Measurements from ENCODE around the gene CALM3. TPM values are rescaled to one million over a fixed set of nuclear protein-coding genes. Genes with fewer than 3 reads are reported as not detected.
A peak's percentile ranks its signal among the peaks of the same experiment; 100 is the strongest.

Gene CALM3
- total and polyA plus RNA-seq, 2 of the 13 experiments (the other 11 are each of a cell fraction or from before 2014, with no cell fraction given) = 239 to 258 TPM

- TF ChIP-seq CSRNP1 (CRISPR knock-in tag; IDR thresholded peaks at IDR 0.05) = 0 out of 2 replicates have a peak, but pooled peaks have one; percentile 35
- TF ChIP-seq NFIC (IDR thresholded peaks at IDR 0.05; ENCODE audit: low read length) = 0 out of 2 replicates have a peak, but pooled peaks have one; percentile 46
- peak; percentile 57; the same call in 1 of the 2 replicates for TF ChIP-seq FOXA3 (CRISPR knock-in tag; IDR thresholded peaks at IDR 0.05)
- peak; percentile 33; the same call in 1 of the 2 replicates for TF ChIP-seq ZNF670 (CRISPR knock-in tag; IDR thresholded peaks at IDR 0.05; ENCODE audit: borderline replicate concordance)
- peak; percentile 98 for TF ChIP-seq HNF4A (CRISPR knock-in tag; IDR thresholded peaks at IDR 0.05)
- 0 out of 2 replicates have a peak, but pooled peaks have one; percentile 9 for TF ChIP-seq RFX5 (IDR thresholded peaks at IDR 0.05; ENCODE audit: low read depth, low read length)
- peak; percentile 53 for TF ChIP-seq FOSL2 (CRISPR knock-in tag; IDR thresholded peaks at IDR 0.05)
- TF ChIP-seq THRA (CRISPR knock-in tag; IDR thresholded peaks at IDR 0.05; ENCODE audit: borderline replicate concordance) = peak; percentile 47; the same call in 1 of the 2 replicates
- no peak for TF ChIP-seq ZNF20 (CRISPR knock-in tag; IDR thresholded peaks at IDR 0.05)
- peak; percentile 39; the same call in 1 of the 2 replicates for TF ChIP-seq NFYB (CRISPR knock-in tag; IDR thresholded peaks at IDR 0.05)
- TF ChIP-seq TBX3 (IDR thresholded peaks at IDR 0.05; ENCODE audit: borderline replicate concordance) = 0 out of 2 replicates have a peak, but pooled peaks have one; percentile 27
- TF ChIP-seq AKAP8 (CRISPR knock-in tag; IDR thresholded peaks at IDR 0.05) = peak; percentile 93
- 0 out of 2 replicates have a peak, but pooled peaks have one; percentile 8 for TF ChIP-seq BCL6 (CRISPR knock-in tag; IDR thresholded peaks at IDR 0.05)
- no peak for TF ChIP-seq ZNF720 (CRISPR knock-in tag; IDR thresholded peaks at IDR 0.05)
- TF ChIP-seq SIX4 (CRISPR knock-in tag; IDR thresholded peaks at IDR 0.05) = peak; percentile 50; the same call in 1 of the 2 replicates
- no peak for TF ChIP-seq GABPA (IDR thresholded peaks at IDR 0.05; ENCODE audit: low read depth, low read length)
- peak; percentile 10; the same call in 1 of the 2 replicates for TF ChIP-seq GABPA (CRISPR knock-in tag; IDR thresholded peaks at IDR 0.05; ENCODE audit: low read depth)
- peak; percentile 98 for TF ChIP-seq HNF4G (IDR thresholded peaks at IDR 0.05; ENCODE audit: borderline replicate concordance, low read depth, low read length)
- TF ChIP-seq HNF4G (CRISPR knock-in tag; IDR thresholded peaks at IDR 0.05; ENCODE audit: borderline replicate concordance, low read depth) = peak; percentile 90
- peak; percentile 21; the same call in 1 of the 2 replicates for TF ChIP-seq BORCS8-MEF2B (CRISPR knock-in tag; IDR thresholded peaks at IDR 0.05)
- peak; percentile 70 for TF ChIP-seq ATF2 (CRISPR knock-in tag; IDR thresholded peaks at IDR 0.05)
- TF ChIP-seq IKZF1 (IDR thresholded peaks at IDR 0.05) = no peak
- no peak for TF ChIP-seq MAZ (IDR thresholded peaks at IDR 0.05; ENCODE audit: borderline replicate concordance, low read depth, low read length)
- 0 out of 2 replicates have a peak, but pooled peaks have one; percentile 4 for TF ChIP-seq MAZ (CRISPR knock-in tag; IDR thresholded peaks at IDR 0.05; ENCODE audit: low read depth)
- TF ChIP-seq TCF7 (IDR thresholded peaks at IDR 0.05; ENCODE audit: low read depth) = no peak
- peak; percentile 28; the same call in 1 of the 2 replicates for TF ChIP-seq SALL1 (CRISPR knock-in tag; IDR thresholded peaks at IDR 0.05)
- TF ChIP-seq RXRB (CRISPR knock-in tag; IDR thresholded peaks at IDR 0.05; ENCODE audit: borderline replicate concordance) = 0 out of 2 replicates have a peak, but pooled peaks have one; percentile 51
- TF ChIP-seq CBX2 (IDR thresholded peaks at IDR 0.05; ENCODE audit: low read depth, low read length) = no peak
- no peak for TF ChIP-seq CBX2 (CRISPR knock-in tag; IDR thresholded peaks at IDR 0.05; ENCODE audit: low read depth)
Measured at GRCh38 chr19:46603195-46603637, 2.1 kb downstream of the CALM3 start (continued).

Data from HepG2 (cell line).